Osteoblast (primary cell): ENCODE data around the gene LCN10. TPM values are rescaled to one million over a fixed set of nuclear protein-coding genes. Genes with fewer than 3 reads are reported as not detected.
"Not testable (repeated sequence)": the region's sequence is repeated elsewhere in the genome, so short reads cannot be mapped to it uniquely, and the experiment has no call there.

Source experiments
- DNase-seq: peaks from one replicate; pipeline ENCODE4 v3.0.0; 2011; ENCODE audit warnings: low spot score, mixed read lengths; ENCODE audit not compliant: insufficient read length; ENCODE audit errors: missing footprints
- H2AFZ ChIP-seq: 2 replicates; pipeline ENCODE4 v1.6.0; 2011; ENCODE audit warnings: mild to moderate bottlenecking, low read length
- H3K27ac ChIP-seq: 2 replicates; pipeline ENCODE4 v1.5.1; 2011; ENCODE audit warnings: mild to moderate bottlenecking, low read depth, low read length, moderate library complexity
- H3K27me3 ChIP-seq: 2 replicates; pipeline ENCODE4 v1.6.0; 2012; ENCODE audit warnings: mild to moderate bottlenecking, control low read depth, inconsistent platforms, low read length, moderate library complexity; ENCODE audit not compliant: insufficient read depth
- H3K36me3 ChIP-seq: 2 replicates; pipeline ENCODE4 v1.5.1; 2011; ENCODE audit warnings: mild to moderate bottlenecking, low read length, control low read depth, moderate library complexity; ENCODE audit not compliant: insufficient read depth
- H3K4me1 ChIP-seq: 2 replicates; pipeline ENCODE4 v1.5.1; 2011; ENCODE audit warnings: mild to moderate bottlenecking, low read length, control low read depth, moderate library complexity; ENCODE audit not compliant: insufficient read depth
- H3K4me2 ChIP-seq: 2 replicates; pipeline ENCODE4 v1.6.0; 2011; ENCODE audit warnings: mild to moderate bottlenecking, low read length; ENCODE audit not compliant: insufficient read depth
- H3K4me3 ChIP-seq: fragments of 200-600 bp; sonication (generic); 3 replicates; pipeline ENCODE4 v1.5.1; 2012; ENCODE audit warnings: mild to moderate bottlenecking, low read length, inconsistent platforms; ENCODE audit not compliant: insufficient read depth
- H3K79me2 ChIP-seq: 2 replicates; pipeline ENCODE4 v1.6.0; 2012; ENCODE audit warnings: mild to moderate bottlenecking, low read length, control low read depth, inconsistent platforms; ENCODE audit not compliant: insufficient read depth
- H3K9me3 ChIP-seq: 2 replicates; pipeline ENCODE4 v1.5.1; 2011; ENCODE audit warnings: low read depth, low read length, control low read depth
- H4K20me1 ChIP-seq: 2 replicates; pipeline ENCODE4 v1.6.0; 2012; ENCODE audit warnings: mild to moderate bottlenecking, low read length, control low read depth; ENCODE audit not compliant: insufficient read depth
- CTCF ChIP-seq: IDR thresholded peaks from 2 replicates; pipeline ENCODE4 v1.5.1; 2011; ENCODE audit warnings: mild to moderate bottlenecking, low read depth, low read length, moderate library complexity; ENCODE audit errors: extremely low read depth
- total RNA-seq: library from RNA; depleted of rRNA; stranded (reverse); fragments of >200 nt; gene quantifications from 2 replicates; pipeline ENCODE4 v1.2.3, GENCODE V29; 2012

LCN10 gene
- total RNA-seq, 1 donor, result not detected

GRCh38 chr9:136789523-136789937, 46.8 kb upstream of the LCN10 start:
- Histone ChIP-seq H3K9me3 (no peaks in the 10 kb centered on the region), H4K20me1 (peaks cover 18% of the 10 kb centered on the region), H3K79me2 (peaks cover 11% of the 10 kb centered on the region), H3K4me3 (no peak overlapping the region), H3K36me3 (peaks cover 6% of the 10 kb centered on the region), H3K4me2 (no peak overlapping the region), H3K27me3 (no peaks in the 10 kb centered on the region), H3K27ac (no peak overlapping the region), H3K4me1 (peaks cover 15% of the 10 kb centered on the region), H2AFZ (no peak overlapping the region)
- no peak for DNase-seq
- no peak for TF ChIP-seq CTCF

GRCh38 chr9:136788644-136789522, 46.1 kb upstream of the LCN10 start:
- not testable (repeated sequence) for H3K36me3 ChIP-seq, DNase-seq

GRCh38 chr9:136787690-136788400, 45.1 kb upstream of the LCN10 start:
- H2AFZ ChIP-seq, result no peak overlapping the region
- no peak overlapping the region for H3K4me3 ChIP-seq
- peak; percentile 75 for TF ChIP-seq CTCF
- H3K9me3 ChIP-seq, result no peaks in the 10 kb centered on the region
- H3K79me2 ChIP-seq, result peaks cover 11% of the 10 kb centered on the region
- peaks cover 15% of the 10 kb centered on the region for H3K4me1 ChIP-seq
- H3K27ac ChIP-seq, result no peak overlapping the region
- H3K36me3 ChIP-seq, result peaks cover 2% of the 10 kb centered on the region
- H3K4me2 ChIP-seq, result peak overlapping the region; percentile 54
- peaks cover 8% of the 10 kb centered on the region for H4K20me1 ChIP-seq
- DNase-seq, result peak; percentile 88
- H3K27me3 ChIP-seq, result peaks cover under 1% of the 10 kb centered on the region

More at GRCh38 chr9:136788644-136789522, 46.1 kb upstream of the LCN10 start:
- not testable (repeated sequence) for H3K9me3 ChIP-seq, H2AFZ ChIP-seq, H3K27me3 ChIP-seq, H3K4me2 ChIP-seq, H3K27ac ChIP-seq, H3K4me3 ChIP-seq
- Histone ChIP-seq H4K20me1 (peaks cover 18% of the 10 kb centered on the region), H3K4me1 (peaks cover 15% of the 10 kb centered on the region), H3K79me2 (peaks cover 11% of the 10 kb centered on the region)

- not testable (repeated sequence) for H2AFZ ChIP-seq, H3K27ac ChIP-seq, DNase-seq, H3K4me3 ChIP-seq, H3K4me2 ChIP-seq, H3K36me3 ChIP-seq, H3K79me2 ChIP-seq, H3K9me3 ChIP-seq, H4K20me1 ChIP-seq, H3K27me3 ChIP-seq
- peaks cover 13% of the 10 kb centered on the region for H3K4me1 ChIP-seq
Measured at GRCh38 chr9:136786983-136787382, 44.2 kb upstream of the LCN10 start.
